WERI-Rb-1 (cell line): ENCODE measurements around the gene CDH3.

Experiments
- DNase-seq: peaks from one replicate; pipeline ENCODE4 v3.0.0-alpha.2; 2020
- H3K27ac ChIP-seq: fragments of 250-450 bp; sonication (Bioruptor Pico); 2 replicates; pipeline ENCODE4 v1.5.1; 2020; ENCODE audit warnings: mild to moderate bottlenecking, moderate library complexity
- H3K27me3 ChIP-seq: fragments of 250-450 bp; sonication (Bioruptor Pico); 2 replicates; pipeline ENCODE4 v1.5.1; 2021; ENCODE audit warnings: mild to moderate bottlenecking, low read depth, moderate library complexity; ENCODE audit not compliant: insufficient read depth, severe bottlenecking
- H3K36me3 ChIP-seq: fragments of 250-450 bp; sonication (Bioruptor Pico); 2 replicates; pipeline ENCODE4 v1.5.1; 2020; ENCODE audit warnings: mild to moderate bottlenecking, moderate library complexity
- H3K4me3 ChIP-seq: 2 replicates; pipeline ENCODE4 v1.5.1; 2011; ENCODE audit warnings: low read depth, mild to moderate bottlenecking, control low read depth, low read length
- H3K9me3 ChIP-seq: fragments of 250-450 bp; sonication (Bioruptor Pico); 2 replicates; pipeline ENCODE4 v1.5.1; 2021; ENCODE audit warnings: mild to moderate bottlenecking, moderate library complexity; ENCODE audit not compliant: severe bottlenecking
- CTCF ChIP-seq: IDR thresholded peaks from 2 replicates; pipeline ENCODE4 v1.5.1; 2011; ENCODE audit warnings: low read depth, mild to moderate bottlenecking, control low read depth, inconsistent platforms, low read length

Gene CDH3

GRCh38 chr16:68717684-68718083 lies 72.6 kb downstream of the CDH3 start:
- no peak overlapping the region for H3K4me3 ChIP-seq
- no peak overlapping the region for H3K27ac ChIP-seq
- no peaks in the 10 kb centered on the region for H3K9me3 ChIP-seq
- no peaks in the 10 kb centered on the region for H3K36me3 ChIP-seq
- H3K27me3 ChIP-seq, result no peaks in the 10 kb centered on the region
- TF ChIP-seq CTCF, result no peak
- no peak for DNase-seq

GRCh38 chr16:68718590-68718989 lies 73.5 kb downstream of the CDH3 start:
- TF ChIP-seq CTCF, result no peak
- DNase-seq, result no peak
- H3K27ac ChIP-seq, result no peak overlapping the region
- H3K9me3 ChIP-seq, result no peaks in the 10 kb centered on the region
- no peak overlapping the region for H3K4me3 ChIP-seq
- no peaks in the 10 kb centered on the region for H3K36me3 ChIP-seq
- no peaks in the 10 kb centered on the region for H3K27me3 ChIP-seq

- Histone ChIP-seq H3K27ac (no peak overlapping the region), H3K4me3 (no peak overlapping the region), H3K9me3 (no peaks in the 10 kb centered on the region), H3K27me3 (no peaks in the 10 kb centered on the region), H3K36me3 (no peaks in the 10 kb centered on the region)
- TF ChIP-seq CTCF, result no peak
- DNase-seq, result no peak
These were observed 74.9 kb downstream of the CDH3 start for GRCh38 chr16:68719993-68720489.

GRCh38 chr16:68722119-68723024 lies 77.3 kb downstream of the CDH3 start:
- Histone ChIP-seq H3K4me3 (no peak overlapping the region), H3K27ac (no peak overlapping the region), H3K27me3 (no peaks in the 10 kb centered on the region), H3K9me3 (no peaks in the 10 kb centered on the region), H3K36me3 (no peaks in the 10 kb centered on the region)
- no peak for DNase-seq
- no peak for TF ChIP-seq CTCF

GRCh38 chr16:68724797-68725196 lies 79.7 kb downstream of the CDH3 start:
- Histone ChIP-seq H3K9me3 (no peaks in the 10 kb centered on the region), H3K27me3 (no peaks in the 10 kb centered on the region), H3K4me3 (no peak overlapping the region), H3K27ac (no peak overlapping the region), H3K36me3 (no peaks in the 10 kb centered on the region)
- no peak for TF ChIP-seq CTCF
- DNase-seq, result no peak
